ENCODE measurements around the gene CTNNA1.

The CTNNA1 gene

GRCh38 chr5:138980441-138980840 lies 227.2 kb downstream of the CTNNA1 start:
- Histone ChIP-seq H3K4me3 (ENCODE audit: insufficient read length, low read depth) (no peak overlapping the region), H3K36me3 (ENCODE audit: insufficient read depth, insufficient read length, low read length) (no peaks in the 10 kb centered on the region), H3K9me3 (ENCODE audit: insufficient read depth, low read length) (no peaks in the 10 kb centered on the region), H3K4me1 (ENCODE audit: insufficient read depth, insufficient read length) (no peaks in the 10 kb centered on the region), H3K27me3 (ENCODE audit: insufficient read depth, insufficient read length) (no peaks in the 10 kb centered on the region), H3K9ac (ENCODE audit: insufficient read length, low read depth) (no peak overlapping the region)
- no peak for TF ChIP-seq ZNF274 (IDR thresholded peaks at IDR 0.05; ENCODE audit: low read depth, low read length)
- no peak for DNase-seq (ENCODE audit: low read depth, low spot score)

DNA sequence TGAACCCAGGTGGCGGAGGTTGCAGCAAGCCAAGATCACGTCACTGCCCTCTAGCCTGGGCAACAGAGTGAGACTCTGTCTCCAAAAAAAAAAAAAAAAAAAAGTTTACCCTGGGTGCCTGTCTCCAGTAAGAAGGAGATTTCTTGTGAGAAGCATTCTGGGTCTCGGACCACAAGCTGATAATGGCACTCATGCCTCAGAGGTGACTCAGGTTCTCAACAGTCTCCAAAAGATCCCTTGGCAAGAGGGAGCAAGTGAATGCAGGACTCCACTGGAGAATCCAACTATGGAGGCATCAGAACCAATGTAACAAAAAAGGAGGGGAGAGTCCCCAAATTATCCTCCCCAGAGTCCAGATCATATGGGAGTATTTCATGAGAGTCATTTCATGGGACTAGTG lies 227.9 kb downstream of the CTNNA1 start:
- Histone ChIP-seq H3K9ac (ENCODE audit: insufficient read length, low read depth) (no peak overlapping the region), H3K9me3 (ENCODE audit: insufficient read depth, low read length) (no peaks in the 10 kb centered on the region), H3K4me1 (ENCODE audit: insufficient read depth, insufficient read length) (no peaks in the 10 kb centered on the region), H3K36me3 (ENCODE audit: insufficient read depth, insufficient read length, low read length) (no peaks in the 10 kb centered on the region), H3K4me3 (ENCODE audit: insufficient read length, low read depth) (no peak overlapping the region), H3K27me3 (ENCODE audit: insufficient read depth, insufficient read length) (no peaks in the 10 kb centered on the region)
- TF ChIP-seq YY1 (IDR thresholded peaks at IDR 0.05; ENCODE audit: insufficient read depth, insufficient read length) (no peak), SUZ12 (IDR thresholded peaks at IDR 0.05; ENCODE audit: extremely low read depth, insufficient read depth, insufficient read length) (no peak), ZNF274 (IDR thresholded peaks at IDR 0.05; ENCODE audit: low read depth, low read length) (no peak)
- no peak for DNase-seq (ENCODE audit: low read depth, low spot score)

DNA sequence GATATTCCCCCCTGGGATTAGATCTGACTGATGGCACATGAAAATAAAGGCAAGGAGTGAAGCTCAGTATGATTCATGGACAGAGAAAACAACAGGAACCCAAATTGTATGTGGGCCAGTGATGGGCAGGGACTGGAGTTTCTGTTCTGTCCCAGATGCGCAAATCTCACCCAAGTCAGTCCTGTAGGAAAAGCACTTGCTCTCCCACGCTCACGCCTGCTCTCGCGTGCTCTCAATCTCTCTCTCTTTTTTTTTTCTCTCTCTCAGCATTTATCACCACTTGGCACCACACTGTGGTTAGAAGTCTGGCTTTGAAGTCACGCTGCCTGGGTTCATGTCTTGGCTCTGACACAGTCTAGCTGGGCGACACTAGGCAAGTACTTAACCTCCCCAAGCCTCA lies 228.4 kb downstream of the CTNNA1 start:
- Histone ChIP-seq H3K9ac (ENCODE audit: insufficient read length, low read depth) (no peak overlapping the region), H3K4me1 (ENCODE audit: insufficient read depth, insufficient read length) (no peaks in the 10 kb centered on the region), H3K36me3 (ENCODE audit: insufficient read depth, insufficient read length, low read length) (no peaks in the 10 kb centered on the region), H3K9me3 (ENCODE audit: insufficient read depth, low read length) (no peaks in the 10 kb centered on the region), H3K4me3 (ENCODE audit: insufficient read length, low read depth) (no peak overlapping the region), H3K27me3 (ENCODE audit: insufficient read depth, insufficient read length) (no peaks in the 10 kb centered on the region)
- no peak for DNase-seq (ENCODE audit: low read depth, low spot score)
- TF ChIP-seq ZNF274 (IDR thresholded peaks at IDR 0.05; ENCODE audit: low read depth, low read length): no peak

GRCh38 chr5:138983984-138984383 lies 230.8 kb downstream of the CTNNA1 start:
- TF ChIP-seq YY1 (IDR thresholded peaks at IDR 0.05; ENCODE audit: insufficient read depth, insufficient read length) (no peak), SUZ12 (IDR thresholded peaks at IDR 0.05; ENCODE audit: extremely low read depth, insufficient read depth, insufficient read length) (no peak), ZNF274 (IDR thresholded peaks at IDR 0.05; ENCODE audit: low read depth, low read length) (no peak)
- no peaks in the 10 kb centered on the region for H3K9me3 ChIP-seq (ENCODE audit: insufficient read depth, low read length)
- no peaks in the 10 kb centered on the region for H3K36me3 ChIP-seq (ENCODE audit: insufficient read depth, insufficient read length, low read length)
- H3K9ac ChIP-seq (ENCODE audit: insufficient read length, low read depth): no peak overlapping the region
- no peak overlapping the region for H3K4me3 ChIP-seq (ENCODE audit: insufficient read length, low read depth)
- no peaks in the 10 kb centered on the region for H3K27me3 ChIP-seq (ENCODE audit: insufficient read depth, insufficient read length)
- H3K4me1 ChIP-seq (ENCODE audit: insufficient read depth, insufficient read length): no peaks in the 10 kb centered on the region
- DNase-seq (ENCODE audit: low read depth, low spot score): no peak
